Neural cell (in vitro differentiated cells): ENCODE data around the gene CD40. TPM values are rescaled to one million over a fixed set of nuclear protein-coding genes. Genes with fewer than 3 reads are reported as not detected.

Source experiments
- H2AFZ ChIP-seq: fragments of 200-600, 300-800 bp; sonication (generic), shearing (Covaris generic); 2 replicates; pipeline ENCODE4 v1.6.0; 2014; ENCODE audit warnings: low read depth, mild to moderate bottlenecking, antibody characterized with exemption, low read length, moderate library complexity
- H3F3A ChIP-seq: fragments of 200-600 bp; shearing (Covaris generic); 2 replicates; pipeline ENCODE4 v1.6.1; 2016; ENCODE audit warnings: mild to moderate bottlenecking, moderate library complexity, mixed read lengths, antibody characterized with exemption, low read length; ENCODE audit not compliant: insufficient read depth, poor library complexity, severe bottlenecking
- H3K27ac ChIP-seq: fragments of 200-600, 300-800 bp; sonication (generic), shearing (Covaris generic); 2 replicates; pipeline ENCODE4 v1.5.1; 2014; ENCODE audit warnings: mild to moderate bottlenecking, low read length, moderate library complexity
- H3K27me3 ChIP-seq: fragments of 300-800, 200-600 bp; sonication (generic), shearing (Covaris generic); 2 replicates; pipeline ENCODE4 v1.6.0; 2014; ENCODE audit warnings: mild to moderate bottlenecking, low read depth, low read length, moderate library complexity; ENCODE audit not compliant: insufficient read depth
- H3K36me3 ChIP-seq: fragments of 300-800, 200-600 bp; sonication (generic), shearing (Covaris generic); 2 replicates; pipeline ENCODE4 v1.5.1; 2014; ENCODE audit warnings: mild to moderate bottlenecking, antibody characterized with exemption, low read length, moderate library complexity; ENCODE audit not compliant: insufficient read depth
- H3K4me2 ChIP-seq: fragments of 300-800, 200-600 bp; sonication (generic), shearing (Covaris generic); 2 replicates; pipeline ENCODE4 v1.6.0; 2014; ENCODE audit warnings: mild to moderate bottlenecking, low read length
- H3K4me3 ChIP-seq: fragments of 300-800, 200-600 bp; sonication (generic), shearing (Covaris generic); 2 replicates; pipeline ENCODE4 v1.5.1; 2014; ENCODE audit warnings: mild to moderate bottlenecking, low read length, moderate library complexity
- H3K79me2 ChIP-seq: fragments of 200-600 bp; shearing (Covaris generic); replicated peaks from 2 replicates; pipeline ENCODE4 v1.6.0; 2014; ENCODE audit warnings: mild to moderate bottlenecking, low read length, moderate library complexity; ENCODE audit not compliant: insufficient read depth
- H3K9ac ChIP-seq: fragments of 300-800, 200-600 bp; sonication (generic), shearing (Covaris generic); 2 replicates; pipeline ENCODE4 v1.6.1; 2016; ENCODE audit warnings: mild to moderate bottlenecking, low read length, mixed read lengths
- H3K9me2 ChIP-seq: fragments of 200-600 bp; shearing (Covaris generic); 2 replicates; pipeline ENCODE4 v1.6.1; 2016; ENCODE audit warnings: mild to moderate bottlenecking, low read length, mixed read lengths; ENCODE audit not compliant: insufficient read depth
- H3K9me3 ChIP-seq: fragments of 200-600, 300-800 bp; sonication (generic), shearing (Covaris generic); 2 replicates; pipeline ENCODE4 v1.6.1; 2016; ENCODE audit warnings: mild to moderate bottlenecking, mixed run types, low read length, moderate library complexity, mixed read lengths
- H4K20me1 ChIP-seq: fragments of 200-600 bp; shearing (Covaris generic); 2 replicates; pipeline ENCODE4 v1.6.1; 2016; ENCODE audit warnings: mild to moderate bottlenecking, mixed run types; ENCODE audit not compliant: insufficient read depth
- EP300 ChIP-seq: fragments of 450-650 bp; conservative IDR thresholded peaks from 2 replicates; pipeline ENCODE4 v1.6.1; 2014; ENCODE audit warnings: antibody characterized with exemption, mild to moderate bottlenecking, moderate library complexity; ENCODE audit not compliant: poor library complexity, severe bottlenecking
- EZH2 ChIP-seq: fragments of 200-600, 300-800 bp; shearing (Covaris generic), sonication (generic); IDR thresholded peaks from 2 replicates; pipeline ENCODE4 v1.6.1; 2014; ENCODE audit warnings: antibody characterized with exemption, low read length, borderline replicate concordance, mild to moderate bottlenecking; ENCODE audit not compliant: insufficient read depth, poor library complexity, severe bottlenecking
- MXI1 ChIP-seq: fragments of 450-650 bp; conservative IDR thresholded peaks from 2 replicates; pipeline ENCODE4 v1.6.1; 2014; ENCODE audit warnings: antibody characterized with exemption, mild to moderate bottlenecking; ENCODE audit not compliant: poor library complexity, severe bottlenecking
- POLR2AphosphoS5 ChIP-seq: IDR thresholded peaks from 2 replicates; pipeline ENCODE4 v1.6.1; 2012
- RAD21 ChIP-seq: fragments of 450-650 bp; conservative IDR thresholded peaks from 2 replicates; pipeline ENCODE4 v1.6.1; 2014; ENCODE audit warnings: antibody characterized with exemption, mild to moderate bottlenecking, moderate library complexity
- SMC3 ChIP-seq: fragments of 450-650 bp; conservative IDR thresholded peaks from 2 replicates; pipeline ENCODE4 v1.6.1; 2014; ENCODE audit warnings: antibody characterized with exemption, mild to moderate bottlenecking, moderate library complexity; ENCODE audit not compliant: poor library complexity
- TAF1 ChIP-seq: IDR thresholded peaks from 2 replicates; pipeline ENCODE4 v1.6.1; 2012; ENCODE audit warnings: low read depth
- polyA plus RNA-seq: library from polyadenylated mRNA; depleted of rRNA; stranded (reverse); fragments of >200 nt; gene quantifications from 2 replicates; pipeline ENCODE4 v1.2.3, GENCODE V29; 2014
- TF ChIP-seq, protein P1 (sequence below): fragments of 450-650 bp; IDR thresholded peaks from 2 replicates; pipeline ENCODE4 v1.5.1; 2014; ENCODE audit warnings: antibody characterized with exemption, mild to moderate bottlenecking, moderate library complexity; ENCODE audit not compliant: poor library complexity, severe bottlenecking
- TF ChIP-seq, protein P2 (sequence below): IDR thresholded peaks from 2 replicates; pipeline ENCODE4 v1.6.1; 2012; ENCODE audit warnings: borderline replicate concordance

The CD40 gene
- polyA plus RNA-seq, 1 donor from 2014 or later, result not detected

DNA sequence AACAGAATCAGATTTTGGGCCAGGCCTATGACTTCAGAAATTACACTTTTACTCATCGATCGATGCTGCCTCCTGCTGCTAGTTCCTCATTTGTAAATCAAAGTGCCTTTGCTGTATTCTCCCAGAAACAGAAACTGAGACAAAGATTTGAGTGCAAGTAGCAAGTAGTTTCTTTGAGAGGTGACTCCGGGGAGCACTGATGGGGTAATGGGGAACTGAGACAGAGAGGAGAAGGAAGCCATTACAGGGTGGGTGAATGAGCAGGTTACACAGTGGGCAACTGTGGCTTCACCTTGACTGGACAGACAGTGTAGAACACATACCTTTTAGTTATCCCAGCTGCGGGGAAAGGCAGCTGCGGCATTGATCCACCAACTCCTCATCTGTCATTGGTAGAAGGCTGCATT, 9.7 kb upstream of the CD40 start:
- Histone ChIP-seq H3K9ac (no peak overlapping the region), H2AFZ (no peak overlapping the region), H3K4me3 (no peak overlapping the region), H3K79me2 (no peaks in the 10 kb centered on the region), H3K4me2 (no peak overlapping the region), H4K20me1 (no peaks in the 10 kb centered on the region), H3K9me2 (no peaks in the 10 kb centered on the region), H3K36me3 (no peaks in the 10 kb centered on the region), H3K27ac (no peak overlapping the region), H3K9me3 (no peaks in the 10 kb centered on the region), H3F3A (no peaks in the 10 kb centered on the region), H3K27me3 (no peaks in the 10 kb centered on the region)
- TF ChIP-seq EP300, result no peak
- no peak for TF ChIP-seq MXI1
- TF ChIP-seq RAD21, result no peak
- TF ChIP-seq, protein P1, sequence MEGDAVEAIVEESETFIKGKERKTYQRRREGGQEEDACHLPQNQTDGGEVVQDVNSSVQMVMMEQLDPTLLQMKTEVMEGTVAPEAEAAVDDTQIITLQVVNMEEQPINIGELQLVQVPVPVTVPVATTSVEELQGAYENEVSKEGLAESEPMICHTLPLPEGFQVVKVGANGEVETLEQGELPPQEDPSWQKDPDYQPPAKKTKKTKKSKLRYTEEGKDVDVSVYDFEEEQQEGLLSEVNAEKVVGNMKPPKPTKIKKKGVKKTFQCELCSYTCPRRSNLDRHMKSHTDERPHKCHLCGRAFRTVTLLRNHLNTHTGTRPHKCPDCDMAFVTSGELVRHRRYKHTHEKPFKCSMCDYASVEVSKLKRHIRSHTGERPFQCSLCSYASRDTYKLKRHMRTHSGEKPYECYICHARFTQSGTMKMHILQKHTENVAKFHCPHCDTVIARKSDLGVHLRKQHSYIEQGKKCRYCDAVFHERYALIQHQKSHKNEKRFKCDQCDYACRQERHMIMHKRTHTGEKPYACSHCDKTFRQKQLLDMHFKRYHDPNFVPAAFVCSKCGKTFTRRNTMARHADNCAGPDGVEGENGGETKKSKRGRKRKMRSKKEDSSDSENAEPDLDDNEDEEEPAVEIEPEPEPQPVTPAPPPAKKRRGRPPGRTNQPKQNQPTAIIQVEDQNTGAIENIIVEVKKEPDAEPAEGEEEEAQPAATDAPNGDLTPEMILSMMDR, result no peak
- TF ChIP-seq POLR2AphosphoS5, result no peak

DNA sequence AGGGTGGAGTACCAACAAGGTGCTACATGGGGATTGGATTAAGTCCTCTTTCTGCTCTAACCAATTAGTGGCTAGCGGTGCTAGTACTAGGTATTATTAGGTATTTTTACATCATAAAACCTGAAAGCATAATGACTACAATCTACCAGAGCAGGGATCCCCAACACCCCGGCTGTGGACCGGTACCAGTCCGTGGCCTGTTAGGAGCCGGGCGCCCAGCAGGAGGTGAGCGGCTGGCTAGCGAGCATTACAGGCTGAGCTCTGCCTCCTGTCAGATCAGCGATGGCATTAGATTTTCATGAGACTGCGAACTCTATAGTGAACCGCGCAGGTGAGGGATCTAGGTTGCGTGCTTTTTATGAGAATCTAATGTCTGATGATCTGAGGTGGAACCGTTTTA, 9.1 kb upstream of the CD40 start:
- Histone ChIP-seq H3K9me2 (no peaks in the 10 kb centered on the region), H3F3A (no peaks in the 10 kb centered on the region), H2AFZ (no peak overlapping the region), H3K79me2 (no peaks in the 10 kb centered on the region), H3K9ac (no peak overlapping the region), H3K27me3 (no peaks in the 10 kb centered on the region), H3K9me3 (no peaks in the 10 kb centered on the region), H3K27ac (no peak overlapping the region), H3K36me3 (no peaks in the 10 kb centered on the region), H4K20me1 (no peaks in the 10 kb centered on the region), H3K4me3 (no peak overlapping the region), H3K4me2 (no peak overlapping the region)
- TF ChIP-seq, protein P1, result no peak
- TF ChIP-seq TAF1 (no peak), SMC3 (no peak), EZH2 (no peak), MXI1 (no peak), POLR2AphosphoS5 (no peak), EP300 (no peak), RAD21 (no peak)
- TF ChIP-seq, protein P2, sequence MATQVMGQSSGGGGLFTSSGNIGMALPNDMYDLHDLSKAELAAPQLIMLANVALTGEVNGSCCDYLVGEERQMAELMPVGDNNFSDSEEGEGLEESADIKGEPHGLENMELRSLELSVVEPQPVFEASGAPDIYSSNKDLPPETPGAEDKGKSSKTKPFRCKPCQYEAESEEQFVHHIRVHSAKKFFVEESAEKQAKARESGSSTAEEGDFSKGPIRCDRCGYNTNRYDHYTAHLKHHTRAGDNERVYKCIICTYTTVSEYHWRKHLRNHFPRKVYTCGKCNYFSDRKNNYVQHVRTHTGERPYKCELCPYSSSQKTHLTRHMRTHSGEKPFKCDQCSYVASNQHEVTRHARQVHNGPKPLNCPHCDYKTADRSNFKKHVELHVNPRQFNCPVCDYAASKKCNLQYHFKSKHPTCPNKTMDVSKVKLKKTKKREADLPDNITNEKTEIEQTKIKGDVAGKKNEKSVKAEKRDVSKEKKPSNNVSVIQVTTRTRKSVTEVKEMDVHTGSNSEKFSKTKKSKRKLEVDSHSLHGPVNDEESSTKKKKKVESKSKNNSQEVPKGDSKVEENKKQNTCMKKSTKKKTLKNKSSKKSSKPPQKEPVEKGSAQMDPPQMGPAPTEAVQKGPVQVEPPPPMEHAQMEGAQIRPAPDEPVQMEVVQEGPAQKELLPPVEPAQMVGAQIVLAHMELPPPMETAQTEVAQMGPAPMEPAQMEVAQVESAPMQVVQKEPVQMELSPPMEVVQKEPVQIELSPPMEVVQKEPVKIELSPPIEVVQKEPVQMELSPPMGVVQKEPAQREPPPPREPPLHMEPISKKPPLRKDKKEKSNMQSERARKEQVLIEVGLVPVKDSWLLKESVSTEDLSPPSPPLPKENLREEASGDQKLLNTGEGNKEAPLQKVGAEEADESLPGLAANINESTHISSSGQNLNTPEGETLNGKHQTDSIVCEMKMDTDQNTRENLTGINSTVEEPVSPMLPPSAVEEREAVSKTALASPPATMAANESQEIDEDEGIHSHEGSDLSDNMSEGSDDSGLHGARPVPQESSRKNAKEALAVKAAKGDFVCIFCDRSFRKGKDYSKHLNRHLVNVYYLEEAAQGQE, result no peak
